ENCODE data around the gene CYTH1.

DNA sequence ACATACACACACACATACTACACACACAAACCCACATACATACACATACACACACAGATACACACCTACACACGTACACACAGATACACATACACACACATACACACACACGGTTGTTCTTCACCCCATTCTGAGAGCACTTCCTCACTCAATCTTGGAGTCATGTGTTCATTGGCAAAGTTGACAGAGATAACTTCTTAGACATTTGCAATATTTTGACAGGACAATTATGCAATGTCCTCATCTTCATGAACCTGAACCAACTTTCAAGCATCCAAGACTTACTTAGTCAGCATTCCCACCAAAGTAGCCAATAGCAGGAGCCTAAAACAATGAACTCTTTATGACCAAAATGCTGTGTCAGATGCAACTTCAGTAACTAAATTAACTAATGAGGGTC lies 127.7 kb downstream of the CYTH1 start:
- TF ChIP-seq CTCF (IDR thresholded peaks at IDR 0.05; ENCODE audit: insufficient read depth, low read depth, low read length) (no peak), EZH2 (IDR thresholded peaks at IDR 0.05; ENCODE audit: insufficient read depth, low read length) (no peak)

Data from astrocyte (in vitro differentiated cells and primary cell).